Trophoblast cell (in vitro differentiated cells and primary cell): Measurements from ENCODE around the gene WNK4.

Experiments
- DNase-seq, 2 donors: peaks; one replicate each; pipeline ENCODE4 v3.0.0-alpha.2; 2016
- H2AFZ ChIP-seq: 2 replicates; pipeline ENCODE4 v1.6.1; 2013; ENCODE audit warnings: low read length, moderate library complexity, mild to moderate bottlenecking; ENCODE audit not compliant: insufficient read depth, poor library complexity
- H2AK5ac ChIP-seq: 2 replicates; pipeline ENCODE4 v1.6.1; 2013; ENCODE audit warnings: mild to moderate bottlenecking, low read length
- H2BK120ac ChIP-seq: 2 replicates; pipeline ENCODE4 v1.6.1; 2013; ENCODE audit warnings: low read length, mild to moderate bottlenecking, moderate library complexity; ENCODE audit not compliant: insufficient read depth, poor library complexity
- H2BK12ac ChIP-seq: 2 replicates; pipeline ENCODE4 v1.6.1; 2013; ENCODE audit warnings: mild to moderate bottlenecking, low read length, moderate library complexity
- H2BK5ac ChIP-seq: 2 replicates; pipeline ENCODE4 v1.6.1; 2013; ENCODE audit warnings: low read length, low read depth, moderate library complexity, mild to moderate bottlenecking; ENCODE audit not compliant: poor library complexity
- H3K14ac ChIP-seq: 2 replicates; pipeline ENCODE4 v1.6.1; 2013; ENCODE audit warnings: mild to moderate bottlenecking, low read length
- H3K18ac ChIP-seq: 2 replicates; pipeline ENCODE4 v1.6.1; 2013; ENCODE audit warnings: mild to moderate bottlenecking, low read length
- H3K23ac ChIP-seq: 2 replicates; pipeline ENCODE4 v1.6.1; 2013; ENCODE audit warnings: low read length
- H3K27ac ChIP-seq: 2 replicates; pipeline ENCODE4 v1.5.1; 2013; ENCODE audit warnings: low read depth, mild to moderate bottlenecking, inconsistent platforms, low read length, moderate library complexity
- H3K27me3 ChIP-seq: 2 replicates; pipeline ENCODE4 v1.6.1; 2013; ENCODE audit warnings: inconsistent platforms, mild to moderate bottlenecking, low read length, moderate library complexity; ENCODE audit not compliant: insufficient read depth
- H3K36me3 ChIP-seq, 2 experiments: 1 replicate in 1 of 2; 2 replicates in 1 of 2; pipeline ENCODE4 v1.6.1; 2013; ENCODE audit warnings: low read length in 2 of 2, mild to moderate bottlenecking in 2 of 2, moderate library complexity in 1 of 2; ENCODE audit not compliant: insufficient read depth in 2 of 2, control insufficient read depth in 1 of 2
- H3K4ac ChIP-seq: 2 replicates; pipeline ENCODE4 v1.6.1; 2013; ENCODE audit warnings: low read depth, mild to moderate bottlenecking, low read length, moderate library complexity
- H3K4me1 ChIP-seq, 2 experiments: 1 replicate in 1 of 2; 2 replicates in 1 of 2; pipeline ENCODE4 v1.6.1; 2013; ENCODE audit warnings: low read length in 2 of 2, mild to moderate bottlenecking in 2 of 2, moderate library complexity in 1 of 2; ENCODE audit not compliant: insufficient read depth in 2 of 2, control insufficient read depth in 1 of 2
- H3K4me2 ChIP-seq: 2 replicates; pipeline ENCODE4 v1.6.1; 2013; ENCODE audit warnings: inconsistent platforms, mild to moderate bottlenecking, low read length, moderate library complexity
- H3K4me3 ChIP-seq: 2 replicates; pipeline ENCODE4 v1.5.1; 2013; ENCODE audit warnings: mild to moderate bottlenecking, low read depth, low read length, inconsistent platforms
- H3K79me1 ChIP-seq: one replicate; pipeline ENCODE4 v1.6.1; 2013; ENCODE audit warnings: low read length
- H3K79me2 ChIP-seq: 2 replicates; pipeline ENCODE4 v1.6.1; 2013; ENCODE audit warnings: low read length, mild to moderate bottlenecking; ENCODE audit not compliant: control insufficient read depth, insufficient read depth, poor library complexity
- H3K9ac ChIP-seq: 2 replicates; pipeline ENCODE4 v1.6.1; 2013; ENCODE audit warnings: mild to moderate bottlenecking, low read length
- H3K9me3 ChIP-seq: 2 replicates; pipeline ENCODE4 v1.6.1; 2013; ENCODE audit warnings: low read depth, mild to moderate bottlenecking, control low read depth, inconsistent platforms, low read length; ENCODE audit not compliant: insufficient read depth
- H4K12ac ChIP-seq: 2 replicates; pipeline ENCODE4 v1.6.1; 2013; ENCODE audit warnings: low read depth, mild to moderate bottlenecking, low read length, moderate library complexity
- H4K8ac ChIP-seq: 2 replicates; pipeline ENCODE4 v1.6.1; 2013; ENCODE audit warnings: low read depth, mild to moderate bottlenecking, low read length, moderate library complexity
- H4K91ac ChIP-seq: one replicate; pipeline ENCODE4 v1.6.1; 2013; ENCODE audit warnings: low read depth, mild to moderate bottlenecking, low read length, moderate library complexity
- WGBS: extraction: QIAGEN DNeasy Blood & Tissue Kit; methylation state at CpG from one replicate; pipeline ENCODE4 v1.1.7; 2013; ENCODE audit warnings: missing lambda C conversion rate; ENCODE audit not compliant: insufficient read length, insufficient coverage; ENCODE audit errors: extremely low coverage; 5-methylcytosine and 5-hydroxymethylcytosine counted together

The WNK4 gene

DNA sequence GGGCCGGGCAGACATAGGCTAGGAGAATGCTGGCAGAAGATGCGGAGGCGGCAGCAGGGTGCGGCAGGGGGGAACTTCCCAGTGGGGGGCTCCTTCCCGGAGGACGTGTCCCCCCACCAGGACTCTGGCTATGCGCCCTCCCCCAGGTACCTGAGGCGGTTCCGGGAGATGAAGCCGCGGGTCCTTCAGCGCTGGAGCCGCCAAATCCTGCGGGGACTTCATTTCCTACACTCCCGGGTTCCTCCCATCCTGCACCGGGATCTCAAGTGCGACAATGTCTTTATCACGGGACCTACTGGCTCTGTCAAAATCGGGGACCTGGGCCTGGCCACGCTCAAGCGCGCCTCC is 3.4 kb downstream of the WNK4 start:
- Histone ChIP-seq H3K9me3 (no peaks in the 10 kb centered on the region), H3K4ac (no peak overlapping the region), H3K18ac (no peak overlapping the region), H3K79me2 (peaks cover 4% of the 10 kb centered on the region), H2AK5ac (peak overlapping the region; percentile 40), H3K4me2 (no peak overlapping the region), H3K9ac (no peak overlapping the region), H3K23ac (no peak overlapping the region), H3K4me1 (peaks cover 24 to 29% of the 10 kb centered on the region in 2 experiments), H3K14ac (no peak overlapping the region), H3K36me3 (peaks cover 7% of the 10 kb centered on the region in 2 experiments), H4K12ac (peak overlapping the region; percentile 2), H3K79me1 (peaks cover 4% of the 10 kb centered on the region), H3K4me3 (no peak overlapping the region), H2BK5ac (peak overlapping the region; percentile 10), H2BK12ac (peak overlapping the region; percentile 46), H3K27ac (no peak overlapping the region), H2AFZ (no peak overlapping the region), H4K91ac (peak overlapping the region; percentile 20), H4K8ac (no peak overlapping the region), H3K27me3 (peaks cover 9% of the 10 kb centered on the region), H2BK120ac (peak overlapping the region; percentile 24)
- DNase-seq = no peak
- WGBS = no CpG with 5 or more reads among the region's 22 CpGs

- Histone ChIP-seq H3K4me2 (no peak overlapping the region), H3K4me1 (peaks cover 24 to 29% of the 10 kb centered on the region in 2 experiments), H4K8ac (no peak overlapping the region)
Measured at GRCh38 chr17:42784409-42784808, 4.0 kb downstream of the WNK4 start.

DNA sequence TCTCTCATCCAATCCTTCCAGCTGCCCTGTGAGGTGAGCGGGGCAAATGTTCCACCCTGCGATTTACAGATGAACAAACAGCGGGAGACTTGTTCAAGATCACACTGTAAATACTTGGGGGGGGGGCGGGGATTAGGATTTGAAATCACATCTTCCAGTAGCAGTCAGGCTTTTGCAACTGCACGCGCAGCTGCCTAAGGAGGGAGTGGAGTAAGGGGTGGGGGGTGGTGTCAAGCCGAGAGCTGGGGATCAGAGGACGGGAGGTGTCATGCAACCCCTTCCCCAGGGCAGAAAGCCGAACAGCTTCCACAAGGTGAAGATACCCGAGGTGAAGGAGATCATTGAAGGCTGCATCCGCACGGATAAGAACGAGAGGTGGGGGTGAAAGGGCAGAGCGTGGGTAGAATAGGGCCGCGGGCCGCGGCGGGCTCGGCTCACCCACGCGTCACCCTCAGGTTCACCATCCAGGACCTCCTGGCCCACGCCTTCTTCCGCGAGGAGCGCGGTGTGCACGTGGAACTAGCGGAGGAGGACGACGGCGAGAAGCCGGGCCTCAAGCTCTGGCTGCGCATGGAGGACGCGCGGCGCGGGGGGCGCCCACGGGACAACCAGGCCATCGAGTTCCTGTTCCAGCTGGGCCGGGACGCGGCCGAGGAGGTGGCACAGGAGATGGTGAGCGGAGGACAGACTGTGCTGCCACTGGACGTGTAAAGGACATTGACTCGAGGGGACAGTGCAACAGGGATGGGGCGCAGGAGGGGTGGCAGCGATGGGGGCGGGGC is 4.6 kb downstream of the WNK4 start:
- no peak overlapping the region for H2BK12ac ChIP-seq
- peaks cover 4% of the 10 kb centered on the region for H3K79me2 ChIP-seq

More at GRCh38 chr17:42784409-42784808, 4.0 kb downstream of the WNK4 start:
- Histone ChIP-seq H3K27me3 (peaks cover 9% of the 10 kb centered on the region), H3K79me1 (peaks cover 4% of the 10 kb centered on the region), H2BK120ac (peak overlapping the region; percentile 24), H2AFZ (no peak overlapping the region), H4K91ac (no peak overlapping the region), H3K23ac (no peak overlapping the region), H3K4ac (no peak overlapping the region), H3K9ac (no peak overlapping the region), H2BK5ac (no peak overlapping the region), H3K18ac (no peak overlapping the region), H3K4me3 (no peak overlapping the region), H2AK5ac (peak overlapping the region; percentile 40), H3K14ac (no peak overlapping the region), H3K9me3 (no peaks in the 10 kb centered on the region), H3K36me3 (peaks cover under 1% of the 10 kb centered on the region in 2 experiments), H4K12ac (no peak overlapping the region), H2BK12ac (peak overlapping the region; percentile 46), H3K79me2 (peaks cover 4% of the 10 kb centered on the region), H3K27ac (no peak overlapping the region)
- DNase-seq = no peak
- no CpG with 5 or more reads among the region's 25 CpGs for WGBS

DNA sequence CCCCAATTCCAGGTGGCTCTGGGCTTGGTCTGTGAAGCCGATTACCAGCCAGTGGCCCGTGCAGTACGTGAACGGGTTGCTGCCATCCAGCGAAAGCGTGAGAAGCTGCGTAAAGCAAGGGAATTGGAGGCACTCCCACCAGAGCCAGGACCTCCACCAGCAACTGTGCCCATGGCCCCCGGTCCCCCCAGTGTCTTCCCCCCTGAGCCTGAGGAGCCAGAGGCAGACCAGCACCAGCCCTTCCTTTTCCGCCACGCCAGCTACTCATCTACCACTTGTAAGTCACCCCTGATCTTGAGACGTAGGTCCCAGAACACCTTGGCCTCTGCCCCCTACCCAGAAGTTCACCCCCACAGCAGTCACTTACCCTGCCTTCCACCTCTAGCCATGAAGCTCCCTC is 6.9 kb downstream of the WNK4 start:
- Histone ChIP-seq H3K14ac (no peak overlapping the region), H2BK120ac (no peak overlapping the region), H3K18ac (no peak overlapping the region), H2BK5ac (no peak overlapping the region), H2AK5ac (no peak overlapping the region), H4K12ac (no peak overlapping the region), H3K4ac (no peak overlapping the region), H4K91ac (no peak overlapping the region), H3K36me3 (no peaks in the 10 kb centered on the region), H3K4me2 (no peak overlapping the region), H2BK12ac (no peak overlapping the region), H3K4me1 (peaks cover 15 to 16% of the 10 kb centered on the region in 2 experiments), H3K9ac (no peak overlapping the region), H3K4me3 (no peak overlapping the region), H3K9me3 (no peaks in the 10 kb centered on the region), H3K79me1 (peaks cover 4% of the 10 kb centered on the region), H3K27me3 (no peaks in the 10 kb centered on the region), H4K8ac (no peak overlapping the region), H2AFZ (no peak overlapping the region), H3K79me2 (no peaks in the 10 kb centered on the region), H3K23ac (no peak overlapping the region), H3K27ac (no peak overlapping the region)
- DNase-seq = no peak
- no CpG with 5 or more reads among the region's 11 CpGs for WGBS

More for the DNA sequence above, 4.6 kb downstream of the WNK4 start:
- no peak overlapping the region for H3K4me3 ChIP-seq
- no peak overlapping the region for H3K4me2 ChIP-seq
- no peak overlapping the region for H4K8ac ChIP-seq
- H4K12ac ChIP-seq = no peak overlapping the region
- H2AFZ ChIP-seq = no peak overlapping the region
- H3K9me3 ChIP-seq = no peaks in the 10 kb centered on the region
- H3K27ac ChIP-seq = no peak overlapping the region
- no peak overlapping the region for H2BK120ac ChIP-seq
- H3K27me3 ChIP-seq = peaks cover 9% of the 10 kb centered on the region
- no peaks in the 10 kb centered on the region for H3K36me3 ChIP-seq
- no peak overlapping the region for H4K91ac ChIP-seq
- H3K9ac ChIP-seq = no peak overlapping the region
- no peak overlapping the region for H3K4ac ChIP-seq
- no peak for DNase-seq
- no CpG with 5 or more reads among the region's 52 CpGs for WGBS
- peaks cover 21 to 25% of the 10 kb centered on the region in 2 experiments for H3K4me1 ChIP-seq
- H2BK5ac ChIP-seq = no peak overlapping the region
- no peak overlapping the region for H3K14ac ChIP-seq
- no peak overlapping the region for H3K23ac ChIP-seq
- H3K79me1 ChIP-seq = peaks cover 4% of the 10 kb centered on the region
- H2AK5ac ChIP-seq = no peak overlapping the region
- H3K18ac ChIP-seq = no peak overlapping the region
